GM19438 (cell line): ENCODE results near the gene ZIC4.

Experiments
- ATAC-seq: cut with Tn5 transposase; IDR thresholded peaks from one replicate; pipeline ENCODE4 v1.9.1; 2021; ENCODE audit warnings: low read depth; ENCODE audit not compliant: unreplicated experiment

ZIC4 gene

GRCh38 chr3:147407498-147408187, 1.3 kb upstream of the ZIC4 start:
- ATAC-seq = no peak

GRCh38 chr3:147407114-147407497, 763 bp upstream of the ZIC4 start:
- ATAC-seq = no peak

DNA sequence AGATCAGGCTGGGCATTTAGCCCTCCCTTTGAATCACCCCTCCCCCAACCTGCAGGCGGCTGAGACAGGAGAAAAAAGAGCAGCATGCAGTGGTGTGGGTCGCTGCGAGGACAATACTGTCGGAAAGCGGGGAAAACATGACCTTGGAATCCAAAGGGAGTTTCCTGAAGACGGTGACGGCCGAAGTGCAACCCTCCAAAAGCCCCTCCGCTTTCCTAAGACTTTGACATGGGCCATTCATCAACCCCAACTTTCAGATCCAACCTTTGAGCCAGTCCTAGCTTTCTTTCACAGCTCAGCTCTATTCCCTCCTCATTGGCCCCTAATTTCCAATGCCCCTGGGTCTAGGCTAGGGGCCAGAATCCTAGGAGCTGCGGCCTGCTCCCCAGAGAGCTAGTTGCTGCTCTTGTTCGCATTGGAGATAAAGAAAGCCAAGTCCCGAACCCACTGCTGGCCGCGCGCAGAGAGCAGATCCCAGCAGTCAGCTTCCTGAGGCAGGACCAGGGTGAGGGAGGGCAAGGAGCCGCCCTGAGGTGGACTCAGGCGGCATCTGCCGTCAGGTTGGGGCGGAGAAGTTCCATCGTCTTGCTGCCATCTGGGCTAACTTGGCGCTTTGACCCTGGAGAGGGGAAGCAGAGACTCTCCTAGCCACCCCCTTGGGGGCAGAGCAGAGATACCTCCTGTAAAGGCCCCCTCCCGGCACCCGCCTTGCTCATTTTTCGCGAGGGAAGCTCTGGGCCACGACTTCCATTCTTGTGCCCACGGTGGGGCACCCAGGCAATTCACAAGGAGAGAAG, 914 bp downstream of the ZIC4 start:
- no peak for ATAC-seq

- no peak for ATAC-seq
Observed at GRCh38 chr3:147404800-147405230, 1.5 kb downstream of the ZIC4 start.

DNA sequence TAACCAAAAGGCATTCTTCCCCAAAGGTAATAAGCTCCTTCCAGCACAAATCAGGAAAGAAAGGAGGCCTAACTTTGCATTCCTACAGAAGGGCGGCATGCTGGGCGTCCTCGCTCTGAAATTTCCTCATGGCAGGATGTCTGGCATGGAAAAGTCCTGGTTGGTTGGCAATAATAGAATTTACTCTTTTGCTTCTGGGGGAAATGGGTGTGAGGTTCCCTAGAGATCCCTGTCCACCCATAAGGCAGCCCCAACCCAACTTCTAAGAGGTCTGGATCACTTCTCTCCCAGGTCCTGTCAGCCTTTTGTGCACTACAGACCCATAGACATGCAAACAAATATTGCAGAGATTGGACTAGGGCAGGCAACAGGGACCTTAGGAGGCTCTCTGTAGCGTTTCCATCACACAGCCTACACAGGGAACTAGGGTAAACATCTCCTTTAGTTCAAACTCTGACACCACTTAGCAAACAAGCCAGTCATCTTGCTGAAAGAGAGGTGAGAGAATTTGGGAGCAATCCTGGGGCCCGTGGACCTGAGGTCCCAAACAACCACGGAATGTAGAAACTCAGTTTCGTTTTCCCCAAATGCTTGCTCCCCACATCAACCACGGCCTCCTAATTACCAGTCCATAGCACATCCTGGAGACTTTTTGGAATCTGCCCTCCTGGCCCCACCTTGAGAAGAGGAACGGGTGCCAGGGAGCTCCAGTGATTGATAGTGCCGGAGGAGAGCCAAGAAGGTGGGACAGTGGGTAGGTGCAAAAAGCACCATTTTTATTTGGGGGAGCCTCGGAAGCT, 2.1 kb downstream of the ZIC4 start:
- no peak for ATAC-seq

DNA sequence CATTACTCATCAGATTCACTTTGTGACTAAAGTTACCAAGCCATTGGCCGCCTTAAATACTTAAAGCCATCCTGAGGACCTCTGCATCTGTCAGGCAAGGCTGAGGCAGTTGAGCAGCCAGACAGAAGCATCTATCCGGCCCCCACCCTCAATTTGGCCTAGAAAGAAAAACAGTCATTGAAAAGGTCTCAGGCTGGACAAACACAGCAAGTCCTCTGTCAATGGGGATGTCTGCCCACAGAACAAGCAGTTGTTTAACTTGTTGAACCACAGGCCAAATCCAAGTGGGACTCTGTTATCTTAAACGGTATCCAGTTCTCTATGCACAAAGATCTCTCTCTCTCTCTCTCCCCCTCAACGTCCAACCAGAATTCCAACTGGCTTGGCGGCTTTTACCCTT, 2.8 kb downstream of the ZIC4 start:
- no peak for ATAC-seq

GRCh38 chr3:147402159-147402558, 4.2 kb downstream of the ZIC4 start:
- no peak for ATAC-seq

DNA sequence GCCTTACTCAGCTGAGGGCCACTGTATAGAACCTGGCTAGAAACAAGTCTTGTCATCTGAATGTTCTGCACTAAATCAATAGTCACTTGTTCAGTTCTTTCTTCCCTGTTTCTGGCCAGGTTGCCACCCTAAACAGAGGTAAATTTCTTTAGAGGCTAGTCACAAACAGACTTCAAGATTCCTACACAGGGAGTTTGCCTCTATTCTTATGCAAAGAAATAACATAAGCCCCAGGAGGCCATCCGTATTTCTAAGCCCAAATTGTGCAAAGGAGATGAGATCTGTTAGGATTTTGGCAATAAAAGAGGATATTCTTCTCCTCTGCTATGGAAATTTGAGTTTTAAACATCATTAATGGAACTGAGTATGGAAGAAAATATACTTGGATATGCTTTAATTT, 4.9 kb downstream of the ZIC4 start:
- ATAC-seq = no peak

DNA sequence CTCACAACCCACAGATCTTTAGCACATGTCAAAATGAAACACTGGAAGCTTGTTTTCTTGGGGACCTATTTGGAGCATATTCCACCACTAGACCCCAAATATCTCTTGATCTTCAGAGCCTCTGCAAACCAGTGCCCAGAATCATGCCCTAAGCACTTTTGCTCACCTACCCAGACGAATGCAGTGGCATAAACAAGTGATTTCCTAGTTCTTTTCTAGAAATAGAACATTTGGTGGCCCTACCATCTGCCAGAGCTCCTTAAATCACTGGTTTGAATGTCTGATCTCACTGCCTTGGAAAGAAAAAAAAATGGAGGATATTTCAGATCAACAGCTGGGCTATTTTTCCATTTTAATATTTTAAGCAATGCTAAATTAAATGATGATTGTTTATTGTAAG, 5.3 kb downstream of the ZIC4 start:
- ATAC-seq = no peak

DNA sequence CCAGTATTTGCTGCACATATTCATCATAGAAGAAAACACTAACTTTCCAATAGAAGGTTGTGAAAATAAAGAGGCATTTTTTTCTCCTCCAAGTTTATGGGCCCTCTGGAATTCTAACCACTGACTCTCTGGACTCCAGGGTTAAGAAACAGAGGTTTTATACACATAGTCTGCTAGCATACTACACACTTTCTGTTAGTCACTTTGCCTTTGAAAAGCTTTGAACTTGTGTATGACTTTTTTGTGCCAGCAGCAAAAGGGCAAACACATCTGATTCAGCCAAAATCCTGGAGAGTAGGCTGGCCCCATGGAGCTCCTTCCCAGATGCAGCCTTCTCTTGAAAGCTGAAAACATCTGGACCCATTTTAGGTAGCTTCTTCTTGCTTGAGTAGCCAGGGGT, 6.2 kb downstream of the ZIC4 start:
- no peak for ATAC-seq

DNA sequence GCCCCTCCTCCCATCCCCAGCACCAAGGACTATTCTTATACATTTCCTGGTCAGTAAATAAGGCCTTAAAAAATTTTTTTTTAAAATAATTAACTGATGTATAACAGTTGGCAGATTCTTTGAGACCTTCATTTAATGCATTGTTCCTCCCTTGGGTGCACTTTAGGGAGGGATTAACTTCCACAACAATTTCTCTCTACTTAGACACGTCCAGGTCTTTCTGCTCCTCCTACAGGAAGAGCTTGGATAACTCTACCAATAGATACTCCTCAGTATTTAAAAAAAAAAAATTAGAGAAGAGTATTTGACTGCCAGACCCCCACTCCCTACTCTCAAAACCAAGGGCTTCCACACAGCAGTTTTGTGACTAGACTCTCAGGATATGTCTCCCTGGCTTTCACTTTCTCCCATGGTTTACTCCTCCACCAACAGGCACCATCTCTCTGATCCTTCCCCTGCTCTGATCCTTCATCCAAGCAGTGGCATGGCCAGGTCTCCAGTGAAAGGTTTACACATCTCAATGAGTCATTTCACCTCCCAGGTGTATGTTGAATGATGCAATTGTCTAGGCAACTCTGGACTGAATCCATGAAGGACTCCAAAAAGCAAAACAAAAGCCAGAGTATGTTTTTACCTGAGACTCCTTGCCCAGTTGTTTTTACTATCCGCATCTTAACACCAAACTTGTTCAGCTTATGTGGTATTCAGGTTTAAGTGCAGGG, 7.4 kb downstream of the ZIC4 start:
- ATAC-seq = no peak

DNA sequence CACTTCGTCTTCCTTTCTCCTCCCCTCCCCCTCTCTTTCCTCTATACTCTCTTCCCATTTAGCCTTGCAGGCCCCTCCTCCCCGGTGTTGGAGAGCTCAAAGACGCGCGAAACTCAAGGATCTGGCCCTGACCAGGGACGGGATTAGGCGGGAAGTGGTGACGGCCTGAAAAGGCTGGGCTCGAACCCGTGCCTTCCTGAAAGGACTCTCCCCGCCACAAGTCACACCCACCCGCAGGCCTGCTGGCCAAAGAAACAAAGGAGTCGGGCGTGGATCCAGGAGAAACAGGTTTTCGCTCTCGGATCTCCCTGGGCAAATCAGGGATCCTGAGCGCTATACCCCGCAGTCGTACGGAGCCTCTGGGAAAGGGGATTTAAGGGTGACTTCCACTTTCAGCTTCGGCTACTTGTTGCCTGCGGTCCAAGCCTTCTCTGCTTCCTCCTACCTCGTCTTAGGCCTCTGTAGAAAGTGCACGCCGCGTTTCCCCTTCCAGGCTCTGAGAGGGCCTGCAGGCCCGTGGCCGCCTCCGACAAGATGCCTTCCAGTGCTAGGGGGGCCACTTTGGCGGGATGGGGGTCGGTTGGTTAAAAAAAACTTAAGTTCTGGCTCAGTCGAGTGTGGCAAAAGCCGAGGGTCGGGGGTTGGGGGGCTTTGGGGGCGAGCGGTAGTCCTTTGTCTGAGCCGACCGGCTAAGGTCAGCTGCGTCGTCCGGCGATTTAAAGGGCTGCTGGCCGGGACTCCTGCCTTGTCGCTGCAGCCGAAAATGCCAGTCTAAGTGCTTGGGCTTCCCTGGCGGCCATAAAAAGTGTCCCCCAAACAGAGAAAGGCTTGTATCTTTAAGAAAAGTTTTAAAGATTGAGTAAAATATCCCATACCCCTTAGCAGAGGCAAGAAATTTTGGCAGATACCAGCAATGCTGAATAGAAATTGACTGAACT, 8.2 kb downstream of the ZIC4 start:
- ATAC-seq = no peak

- ATAC-seq = no peak
Observed at GRCh38 chr3:147397155-147397874, 9.0 kb downstream of the ZIC4 start.

- no peak for ATAC-seq
Observed at GRCh38 chr3:147396712-147397046, 9.7 kb downstream of the ZIC4 start.

- no peak for ATAC-seq
Observed at GRCh38 chr3:147395899-147396711, 10.2 kb downstream of the ZIC4 start.

- ATAC-seq = no peak
Observed at GRCh38 chr3:147394884-147395225, 11.5 kb downstream of the ZIC4 start.

- no peak for ATAC-seq
Observed at GRCh38 chr3:147393943-147394883, 12.1 kb downstream of the ZIC4 start.
